ENCODE measurements around the gene CAMK2D. TPM values are rescaled to one million over a fixed set of nuclear protein-coding genes. Genes with fewer than 3 reads are reported as not detected.
"Not testable (repeated sequence)": the region's sequence is repeated elsewhere in the genome, so short reads cannot be mapped to it uniquely, and the experiment has no call there.

CAMK2D gene
- total RNA-seq, 1 donor from 2014 or later = 57.6 TPM

GRCh38 chr4:113692809-113693411 is 68.6 kb downstream of the CAMK2D start:
- Mint-ChIP-seq H3K36me3 (peaks cover 11% of the 10 kb centered on the region), H3K27ac (no peak overlapping the region), H3K4me1 (ENCODE audit: unreplicated experiment) (peaks cover 20% of the 10 kb centered on the region), H3K4me3 (no peak overlapping the region), H3K9me3 (no peaks in the 10 kb centered on the region), H3K27me3 (no peaks in the 10 kb centered on the region)
- DNase-seq (ENCODE audit: extremely low spot score, unreplicated experiment) = no peak
- no peak for TF ChIP-seq CTCF (conservative IDR thresholded peaks at IDR 0.05)

GRCh38 chr4:113691676-113692075 is 69.9 kb downstream of the CAMK2D start:
- TF ChIP-seq CTCF (conservative IDR thresholded peaks at IDR 0.05) = no peak
- no peaks in the 10 kb centered on the region for H3K27me3 Mint-ChIP-seq
- H3K36me3 Mint-ChIP-seq = peaks cover 11% of the 10 kb centered on the region
- DNase-seq (ENCODE audit: extremely low spot score, unreplicated experiment) = no peak
- H3K4me3 Mint-ChIP-seq = no peak overlapping the region
- no peak overlapping the region for H3K27ac Mint-ChIP-seq
- H3K4me1 Mint-ChIP-seq (ENCODE audit: unreplicated experiment) = peaks cover 31% of the 10 kb centered on the region
- H3K9me3 Mint-ChIP-seq = no peaks in the 10 kb centered on the region

GRCh38 chr4:113689394-113689793 is 72.1 kb downstream of the CAMK2D start:
- H3K9me3 Mint-ChIP-seq = no peaks in the 10 kb centered on the region

GRCh38 chr4:113687067-113687718 is 74.3 kb downstream of the CAMK2D start:
- peak overlapping the region; percentile 14 for H3K27ac Mint-ChIP-seq

More at GRCh38 chr4:113689394-113689793, 72.1 kb downstream of the CAMK2D start:
- no peaks in the 10 kb centered on the region for H3K27me3 Mint-ChIP-seq
- no peak for TF ChIP-seq CTCF (conservative IDR thresholded peaks at IDR 0.05)
- no peak overlapping the region for H3K4me3 Mint-ChIP-seq
- no peak overlapping the region for H3K27ac Mint-ChIP-seq
- no peak for DNase-seq (ENCODE audit: extremely low spot score, unreplicated experiment)
- H3K4me1 Mint-ChIP-seq (ENCODE audit: unreplicated experiment) = peaks cover 34% of the 10 kb centered on the region
- peaks cover 11% of the 10 kb centered on the region for H3K36me3 Mint-ChIP-seq

GRCh38 chr4:113685157-113685556 is 76.4 kb downstream of the CAMK2D start:
- peaks cover 20% of the 10 kb centered on the region for H3K36me3 Mint-ChIP-seq
- not testable (repeated sequence) for H3K27me3 Mint-ChIP-seq; H3K9me3 Mint-ChIP-seq; H3K27ac Mint-ChIP-seq; H3K4me3 Mint-ChIP-seq; DNase-seq (ENCODE audit: extremely low spot score, unreplicated experiment)
- H3K4me1 Mint-ChIP-seq (ENCODE audit: unreplicated experiment) = peaks cover 28% of the 10 kb centered on the region

More at GRCh38 chr4:113687067-113687718, 74.3 kb downstream of the CAMK2D start:
- TF ChIP-seq CTCF (conservative IDR thresholded peaks at IDR 0.05) = no peak
- no peaks in the 10 kb centered on the region for H3K27me3 Mint-ChIP-seq
- peaks cover 28% of the 10 kb centered on the region for H3K4me1 Mint-ChIP-seq (ENCODE audit: unreplicated experiment)
- peaks cover 11% of the 10 kb centered on the region for H3K36me3 Mint-ChIP-seq
- DNase-seq (ENCODE audit: extremely low spot score, unreplicated experiment) = no peak
- H3K4me3 Mint-ChIP-seq = no peak overlapping the region
- H3K9me3 Mint-ChIP-seq = no peaks in the 10 kb centered on the region

- Mint-ChIP-seq H3K4me3 (no peak overlapping the region), H3K27ac (no peak overlapping the region), H3K27me3 (no peaks in the 10 kb centered on the region), H3K4me1 (ENCODE audit: unreplicated experiment) (peaks cover 27% of the 10 kb centered on the region), H3K9me3 (no peaks in the 10 kb centered on the region), H3K36me3 (peaks cover 16% of the 10 kb centered on the region)
- peak; percentile 45 for TF ChIP-seq CTCF (conservative IDR thresholded peaks at IDR 0.05)
- no peak for DNase-seq (ENCODE audit: extremely low spot score, unreplicated experiment)
Measured at GRCh38 chr4:113684534-113685091, 76.9 kb downstream of the CAMK2D start.
